Heart right ventricle (tissue), 16 donors: Measurements from ENCODE around the gene DPPA3. TPM values are rescaled to one million over a fixed set of nuclear protein-coding genes. Genes with fewer than 3 reads are reported as not detected.

Source experiments
- ATAC-seq, 8 donors: fragments of 200-7000 bp; cut with Tn5 transposase; one replicate each; pipeline ENCODE4 v1.9.1; 2020; ENCODE audit warnings: mild to moderate bottlenecking in 8 of 8, moderate library complexity in 8 of 8, moderate number of reproducible peaks in 1 of 8
- DNase-seq, 2 donors: peaks; one replicate each; pipeline ENCODE4 v3.0.0-alpha.2; 2020
- H3K27ac ChIP-seq, 10 donors: fragments of 200-600 bp; sonication (generic) in 2 of 10; one replicate each; pipeline versions ENCODE4 v1.5.0 to v1.8.0; 2020 to 2022; ENCODE audit warnings: mild to moderate bottlenecking in 3 of 10
- H3K27me3 ChIP-seq, 7 donors: fragments of 200-600 bp; one replicate each; pipeline ENCODE4 v1.8.0; 2021 to 2022; ENCODE audit warnings: mild to moderate bottlenecking in 2 of 7
- H3K36me3 ChIP-seq, 9 donors: fragments of 200-600 bp; sonication (generic) in 1 of 9; one replicate each; pipeline versions ENCODE4 v1.5.0 to v1.8.0; 2020 to 2022; ENCODE audit warnings: mild to moderate bottlenecking in 2 of 9
- H3K4me1 ChIP-seq, 9 donors: fragments of 200-600 bp; sonication (generic) in 1 of 9; one replicate each; pipeline versions ENCODE4 v1.5.0 to v1.8.0; 2020 to 2022; ENCODE audit warnings: mild to moderate bottlenecking in 4 of 9
- H3K4me3 ChIP-seq, 10 donors: fragments of 200-600 bp; sonication (generic) in 2 of 10; one replicate each; pipeline versions ENCODE4 v1.5.0 to v1.8.0; 2020 to 2022; ENCODE audit warnings: mild to moderate bottlenecking in 7 of 10, moderate library complexity in 2 of 10
- H3K9me3 ChIP-seq, 11 donors: fragments of 200-600 bp in 10 of 11; sonication (generic) in 2 of 11; one replicate each; pipeline versions ENCODE4 v1.5.0 to v1.8.0; 2013 to 2022; ENCODE audit warnings: mild to moderate bottlenecking in 2 of 11, control low read depth in 1 of 11, moderate library complexity in 1 of 11
- CTCF ChIP-seq, 9 donors: fragments of 200-600 bp; sonication (generic) in 2 of 9; IDR thresholded peaks; one replicate each; pipeline versions ENCODE4 v1.5.0 to v1.8.0; 2021 to 2022; ENCODE audit warnings: antibody characterized with exemption in 9 of 9, mild to moderate bottlenecking in 5 of 9, moderate library complexity in 1 of 9
- WGBS, 2 donors: extraction: QIAGEN DNeasy Blood & Tissue Kit; methylation state at CpG; one replicate each; pipeline ENCODE4 v1.1.7; 2013; ENCODE audit warnings: inconsistent platforms in 1 of 2; 5-methylcytosine and 5-hydroxymethylcytosine counted together
- intact Hi-C, 10 donors: fragments of 100-400 bp; cut with DNase I; formaldehyde crosslinking; loops; one replicate each; pipeline versions ENCODE4 v1.11.1 to v1.14.2; 2022
- polyA plus RNA-seq, 2 donors: library from polyadenylated mRNA; stranded (reverse); fragments of 200-250 nt; gene quantifications; one replicate each; pipeline ENCODE4 v1.2.3, GENCODE V29; 2013
- total RNA-seq, 10 donors: library from RNA; stranded (reverse); fragmentation: NEBNext Ultra II Directional in 3 of 10; extraction: Animal tissue kit (Norgen Biotek cat#: 25700) in 3 of 10; gene quantifications; one replicate each; pipeline versions ENCODE4 v1.2.1 to v1.2.4, GENCODE V29; 2021 to 2023
- donor health status: Arrhythmogenic right ventricular cardiomyopathy.
- donor health status: ischemic (EF 13 %, LVEDD 7.1; RV severe dilation, severe dysfunction).
- donor health status: healthy with polysubstance abuse.
- donor health status: DM: no; HTN: yes; CAD: no.
- donor health status: DM: no; HTN: no; CAD: no.
- donor health status: ischemic (EF 25% LVEDD 6.9; RV normal size, moderate dysfunction).
- donor health status: ischemic (EF 25% LVEDD 5.7; RV mildly dilated, moderate dysfunction).
- donor health status: healthy.
- donor health status: DM: yes; HTN: yes; CAD: no.
- donor health status: Ischemic cardiomyopathy.
- donor health status: ischemic (EF 35%, LVEDD 5.7; RV mildly dilated, moderate dysfunction).
- donor health status: nonischemic (EF 11% LVEDD 7.7; RV severe dilation, severe dysfunction).
- donor health status: DM: yes; HTN: yes; CAD: no.
- donor health status: PGD.
- donor health status: ischemic (EF 29% LVEDD 5.4; RV normal size, mild dysfunction).
- donor health status: nonischemic (EF 23%, LVEDD 6.1; RV moderate dilation, normal function).

The DPPA3 gene
- total and polyA plus RNA-seq, 12 donors: not detected

DNA sequence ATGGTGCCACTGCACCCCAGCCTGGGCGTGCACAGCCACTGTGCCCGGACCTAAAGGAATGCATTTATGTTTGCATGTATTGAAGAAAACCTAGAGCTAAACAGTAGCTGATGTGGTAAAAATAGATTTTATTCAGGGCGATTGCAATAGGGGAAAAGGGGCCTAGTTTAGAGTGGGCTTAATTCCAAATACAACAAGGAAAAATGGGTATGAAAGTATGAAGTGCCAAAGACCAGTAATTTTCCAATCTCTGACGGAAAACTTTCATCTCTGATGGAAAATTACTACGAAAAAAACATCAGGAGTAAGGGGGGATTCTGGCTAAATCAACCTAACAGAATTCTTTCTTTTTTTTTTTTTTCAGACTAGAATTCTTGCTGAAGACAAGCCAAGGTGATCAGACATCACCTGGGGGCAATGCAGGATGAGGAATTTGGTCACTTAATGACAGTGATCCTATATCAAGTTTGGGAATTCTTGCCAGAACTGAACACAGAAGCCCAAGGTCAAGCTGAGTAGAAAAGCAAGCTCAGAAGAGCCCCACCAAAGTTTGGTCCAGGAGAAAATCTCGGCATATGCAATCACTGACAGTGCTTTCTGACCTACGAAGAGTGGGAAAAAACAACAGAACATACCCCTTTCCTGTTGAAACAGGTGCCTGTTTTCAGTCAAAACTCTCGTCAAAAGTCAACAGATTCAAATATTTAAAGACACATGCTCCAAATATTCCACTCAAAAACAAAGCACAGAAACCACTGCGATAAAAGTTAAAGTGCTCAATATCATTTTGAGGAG lies 31.8 kb upstream of the DPPA3 start:
- intact Hi-C loops: loop anchor here in 6 of 10 donors (5.0 to 10.0 kb wide), 2 partner anchors 125 to 128 kb away; no protein-coding TSS in a partner anchor
- H3K36me3 ChIP-seq: no peaks in the 10 kb centered on the region
- TF ChIP-seq CTCF (IDR thresholded peaks at IDR 0.05): no peak
- no peaks in the 10 kb centered on the region for H3K9me3 ChIP-seq
- WGBS, 2 donors: 63 to 68% methylated on average over 9 of the region's 9 CpGs
- peaks cover 0 to 17% (median 6%) of the 10 kb centered on the region in 7 donors for H3K27me3 ChIP-seq
- DNase-seq: no peak
- no peak for ATAC-seq
- H3K27ac ChIP-seq: no peak overlapping the region
- no peak overlapping the region for H3K4me3 ChIP-seq
- H3K4me1 ChIP-seq: peaks cover 0 to 5% (median 0%) of the 10 kb centered on the region in 9 donors

- no peaks in the 10 kb centered on the region for H3K9me3 ChIP-seq
- no peaks in the 10 kb centered on the region for H3K36me3 ChIP-seq
- ATAC-seq (no peak), DNase-seq (no peak)
- 57 to 61% methylated on average over 2 of the region's 2 CpGs for WGBS, 2 donors
- H3K27me3 ChIP-seq: peaks cover 0 to 11% (median 0%) of the 10 kb centered on the region in 7 donors
- no peak overlapping the region for H3K4me3 ChIP-seq
- H3K27ac ChIP-seq: no peak overlapping the region
- H3K4me1 ChIP-seq: peaks cover 0 to 5% (median 0%) of the 10 kb centered on the region in 9 donors
- intact Hi-C loops: no loop called here
- no peak for TF ChIP-seq CTCF (IDR thresholded peaks at IDR 0.05)
Observed at GRCh38 chr12:7681535-7681934, 29.7 kb upstream of the DPPA3 start.

GRCh38 chr12:7693793-7694192 lies 17.4 kb upstream of the DPPA3 start:
- WGBS, 2 donors: 77 to 80% methylated on average over 6 of the region's 6 CpGs
- ATAC-seq (peak in 1 of 8 donors; percentile 22), DNase-seq (no peak)
- intact Hi-C loops: no loop called here
- peaks cover 0 to 19% (median 11%) of the 10 kb centered on the region in 9 donors for H3K4me1 ChIP-seq
- no peak overlapping the region for H3K27ac ChIP-seq
- TF ChIP-seq CTCF (IDR thresholded peaks at IDR 0.05): no peak
- no peaks in the 10 kb centered on the region for H3K9me3 ChIP-seq
- H3K36me3 ChIP-seq: no peaks in the 10 kb centered on the region
- H3K4me3 ChIP-seq: no peak overlapping the region
- peaks cover 0 to 5% (median 0%) of the 10 kb centered on the region in 7 donors for H3K27me3 ChIP-seq

DNA sequence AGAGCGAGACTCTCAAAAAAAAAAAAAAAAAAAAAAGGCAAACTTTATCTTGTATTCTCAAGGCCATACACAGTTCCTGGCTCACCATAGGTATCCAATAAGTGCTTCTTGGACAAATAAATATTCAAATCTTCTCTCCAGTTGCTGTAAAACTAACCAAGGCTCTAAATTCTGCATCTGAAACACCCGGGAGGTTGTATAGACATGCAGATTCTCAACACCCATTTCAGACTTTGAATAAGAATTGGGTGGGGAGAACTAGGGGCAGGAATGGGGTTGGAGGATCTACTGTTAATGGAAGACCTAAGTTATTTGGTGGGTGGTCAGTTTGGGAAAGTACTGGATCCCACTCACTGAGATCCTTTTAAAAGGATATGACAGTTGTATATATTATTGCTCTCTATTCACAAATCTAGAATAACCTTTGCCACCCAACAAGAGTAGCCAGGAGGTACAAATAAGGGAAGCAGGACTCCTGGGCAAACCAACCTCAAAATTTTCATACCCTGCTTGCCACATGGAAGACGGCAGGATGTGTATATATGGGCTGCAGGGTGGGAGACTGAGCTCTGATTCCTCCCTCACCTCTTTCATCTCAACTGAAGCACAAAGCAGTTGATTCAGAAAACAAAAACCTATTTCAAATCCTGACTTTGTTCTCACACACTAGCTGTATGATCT lies 16.5 kb upstream of the DPPA3 start:
- TF ChIP-seq CTCF (IDR thresholded peaks at IDR 0.05): no peak
- Histone ChIP-seq H3K36me3 (no peaks in the 10 kb centered on the region), H3K4me1 (peaks cover 0 to 19% (median 11%) of the 10 kb centered on the region in 9 donors), H3K27me3 (peaks cover 0 to 7% (median 0%) of the 10 kb centered on the region in 7 donors), H3K4me3 (no peak overlapping the region), H3K9me3 (no peaks in the 10 kb centered on the region), H3K27ac (no peak overlapping the region)
- 62 to 66% methylated on average over 3 of the region's 3 CpGs for WGBS, 2 donors
- intact Hi-C loops: no loop called here
- DNase-seq: no peak
- peak in 1 of 8 donors; percentile 10 for ATAC-seq
